Measurements from ENCODE around the gene FADS1.

The FADS1 gene

DNA sequence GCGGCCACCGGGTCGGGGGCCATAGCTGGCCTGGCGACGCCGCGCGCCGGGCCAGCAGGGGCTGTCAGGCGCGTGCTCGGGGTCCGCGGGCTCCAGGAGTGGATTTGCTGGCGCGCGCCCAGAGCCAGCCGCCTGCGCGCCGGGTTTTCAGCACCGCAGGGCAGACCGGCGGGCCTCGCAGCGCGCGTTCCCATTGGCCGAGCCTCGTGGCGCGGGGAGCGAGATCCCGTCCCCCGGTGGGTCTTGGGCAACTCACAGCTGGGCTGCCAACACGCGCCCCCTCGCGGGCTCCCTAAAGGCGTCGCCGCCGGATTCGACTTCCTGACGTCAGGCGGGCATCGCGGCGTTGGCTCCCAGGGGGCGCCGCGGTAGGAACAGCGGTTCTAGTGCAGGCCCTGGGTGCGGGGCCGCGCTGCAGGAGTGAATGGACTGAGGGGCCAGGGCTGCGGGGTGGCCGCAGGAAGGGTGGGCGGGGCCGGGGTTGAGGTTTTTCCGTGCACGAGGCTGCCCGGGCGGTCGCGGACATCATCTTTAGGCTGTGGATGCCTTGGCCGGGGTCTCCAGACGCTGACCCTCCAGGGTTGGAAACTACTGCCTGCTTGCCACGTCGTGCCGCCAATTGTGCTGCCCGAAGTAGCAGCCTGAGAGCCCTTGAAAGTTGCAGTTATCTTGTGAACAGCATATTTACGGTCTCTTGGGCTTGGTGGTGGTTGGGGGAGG is at the start of gene FADS1:
Gene FADS1, minus strand, starts transcription at position 268 of the 720 bp plus-strand sequence. Its CDS starts 74 bp downstream, at position 194.
- peak; percentile 51 to 76 for DNase-seq (ENCODE audit: low read depth in 2 of 2)

DNA sequence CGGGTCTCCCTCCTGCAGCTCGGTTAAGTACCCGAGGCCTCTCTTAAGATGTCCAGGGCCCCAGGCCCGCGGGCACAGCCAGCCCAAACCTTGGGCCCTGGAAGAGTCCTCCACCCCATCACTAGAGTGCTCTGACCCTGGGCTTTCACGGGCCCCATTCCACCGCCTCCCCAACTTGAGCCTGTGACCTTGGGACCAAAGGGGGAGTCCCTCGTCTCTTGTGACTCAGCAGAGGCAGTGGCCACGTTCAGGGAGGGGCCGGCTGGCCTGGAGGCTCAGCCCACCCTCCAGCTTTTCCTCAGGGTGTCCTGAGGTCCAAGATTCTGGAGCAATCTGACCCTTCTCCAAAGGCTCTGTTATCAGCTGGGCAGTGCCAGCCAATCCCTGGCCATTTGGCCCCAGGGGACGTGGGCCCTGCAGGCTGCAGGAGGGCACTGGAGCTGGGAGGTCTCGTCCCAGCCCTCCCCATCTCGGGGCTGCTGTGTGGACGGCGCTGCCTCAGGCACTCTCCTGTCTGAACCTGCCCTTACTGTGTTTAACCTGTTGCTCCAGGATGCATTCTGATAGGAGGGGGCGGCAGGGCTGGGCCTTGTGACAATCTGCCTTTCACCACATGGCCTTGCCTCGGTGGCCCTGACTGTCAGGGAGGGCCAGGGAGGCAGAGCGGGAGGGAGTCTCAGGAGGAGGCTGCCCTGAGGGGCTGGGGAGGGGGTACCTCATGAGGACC is 49.6 kb upstream of the FADS1 start:
- no peak for DNase-seq (ENCODE audit: low read depth in 2 of 2)

DNA sequence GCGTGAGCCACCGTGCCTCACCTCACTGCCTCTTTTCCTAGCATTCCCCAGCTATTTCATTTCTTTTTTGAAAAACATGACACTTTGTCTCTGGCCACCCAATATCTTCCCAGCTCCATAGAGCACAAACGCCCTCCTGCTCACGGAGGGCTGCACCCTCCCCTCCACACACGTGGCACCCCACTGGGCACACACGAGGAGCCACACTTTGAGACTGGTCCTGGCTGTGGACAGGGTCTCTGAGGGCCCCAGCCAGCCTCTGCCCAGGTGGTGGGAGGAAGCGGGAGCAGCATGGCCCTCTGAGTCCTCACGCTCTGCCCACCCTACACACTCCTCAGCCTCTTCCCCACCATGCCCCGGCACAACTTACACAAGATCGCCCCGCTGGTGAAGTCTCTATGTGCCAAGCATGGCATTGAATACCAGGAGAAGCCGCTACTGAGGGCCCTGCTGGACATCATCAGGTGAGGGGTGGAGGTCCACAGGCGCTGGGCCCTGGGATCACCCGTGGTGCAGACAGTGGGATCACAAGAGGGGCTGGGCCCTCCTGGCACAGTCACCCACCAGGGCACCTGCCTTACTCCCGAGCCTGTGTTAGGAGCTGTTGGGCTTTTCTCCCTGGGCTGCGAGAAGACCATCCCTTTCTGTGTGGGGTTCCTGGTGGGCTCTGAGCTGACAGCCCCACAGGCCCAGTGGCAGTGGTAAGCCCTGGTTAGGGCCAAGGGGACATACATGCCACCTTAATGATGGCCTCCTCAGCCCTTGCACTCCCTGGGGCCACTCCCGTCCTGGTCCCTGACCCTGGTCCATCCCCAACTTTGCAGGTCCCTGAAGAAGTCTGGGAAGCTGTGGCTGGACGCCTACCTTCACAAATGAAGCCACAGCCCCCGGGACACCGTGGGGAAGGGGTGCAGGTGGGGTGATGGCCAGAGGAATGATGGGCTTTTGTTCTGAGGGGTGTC is 48.3 kb upstream of the FADS1 start:
- no peak for DNase-seq (ENCODE audit: low read depth in 2 of 2)

DNA sequence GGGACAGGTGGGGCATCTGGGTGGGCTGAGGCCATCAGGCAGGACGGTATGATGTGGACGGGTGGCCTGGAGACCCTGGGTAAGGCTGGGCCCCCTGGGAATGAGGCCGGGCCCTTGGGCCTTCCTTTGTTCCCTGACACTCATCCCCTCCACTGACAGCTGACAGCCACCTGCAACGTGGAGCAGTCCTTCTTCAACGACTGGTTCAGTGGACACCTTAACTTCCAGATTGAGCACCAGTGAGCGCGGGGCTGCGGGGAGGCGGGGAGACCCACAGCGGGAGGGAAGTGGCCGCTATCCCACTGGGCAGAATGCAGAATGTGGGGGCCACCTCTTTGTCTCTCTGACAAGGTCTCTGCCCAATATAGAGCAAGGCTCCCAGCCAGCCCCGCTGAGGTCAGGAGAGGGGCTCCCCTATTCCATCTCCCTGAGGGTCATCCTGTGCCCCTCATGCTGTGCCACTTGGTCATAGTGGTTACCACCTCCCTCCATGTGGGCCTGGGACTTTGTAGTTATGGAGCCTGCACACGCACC is 46.8 kb upstream of the FADS1 start:
- no peak for DNase-seq (ENCODE audit: low read depth in 2 of 2)

DNA sequence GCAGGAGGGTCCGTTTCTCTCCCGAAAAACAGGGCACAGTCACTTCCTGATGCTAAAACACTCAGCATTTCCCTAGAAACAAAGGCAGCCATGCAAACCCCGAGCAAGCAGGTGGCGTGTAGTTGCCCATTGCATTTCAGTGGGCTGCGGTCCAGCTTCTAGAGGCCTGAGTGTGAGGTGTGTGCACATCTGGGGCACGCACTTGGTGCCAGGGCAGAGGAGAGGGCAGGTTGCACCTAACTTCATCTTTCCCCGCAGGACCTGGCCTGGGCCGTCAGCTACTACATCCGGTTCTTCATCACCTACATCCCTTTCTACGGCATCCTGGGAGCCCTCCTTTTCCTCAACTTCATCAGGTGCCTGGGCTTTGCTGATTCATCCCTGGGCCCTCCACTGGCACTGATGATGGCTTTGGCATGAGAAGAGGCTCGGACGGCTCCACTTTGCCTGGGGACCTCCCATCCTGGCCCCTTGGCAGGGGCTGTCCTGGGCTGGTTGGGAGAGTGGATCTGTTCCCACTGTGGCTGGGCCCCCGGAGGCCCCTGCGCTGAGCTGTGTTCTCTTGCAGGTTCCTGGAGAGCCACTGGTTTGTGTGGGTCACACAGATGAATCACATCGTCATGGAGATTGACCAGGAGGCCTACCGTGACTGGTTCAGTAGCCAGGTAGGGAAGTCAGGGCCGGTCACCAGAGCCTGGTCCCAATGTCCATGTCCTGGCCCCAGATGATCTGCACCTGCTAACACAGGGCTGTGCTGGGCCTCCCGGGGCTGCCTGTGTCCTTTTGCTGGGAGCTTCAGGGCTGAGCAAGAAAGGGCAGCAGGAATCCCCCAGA is 46.1 kb upstream of the FADS1 start:
- DNase-seq (ENCODE audit: low read depth in 2 of 2): no peak

DNA sequence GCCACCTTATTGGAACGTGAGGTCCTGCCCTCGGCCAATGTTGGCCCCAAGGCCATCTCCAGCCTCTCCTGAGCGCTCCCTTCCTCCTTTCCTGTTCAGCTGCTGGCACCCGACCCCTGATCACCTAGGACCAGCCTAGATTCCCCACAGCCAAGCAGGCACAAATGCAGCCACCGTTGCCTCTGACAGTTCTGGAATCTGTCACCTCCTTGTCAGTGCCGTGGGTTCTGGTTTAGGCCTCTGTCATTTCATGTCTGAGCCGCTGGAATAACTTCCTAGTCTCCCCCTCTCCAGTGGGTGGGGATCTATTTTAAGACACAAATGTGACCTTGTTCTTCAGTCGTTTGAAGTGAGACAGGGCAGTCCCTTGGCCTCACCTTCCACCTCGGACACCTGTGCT is 44.8 kb upstream of the FADS1 start:
- no peak for DNase-seq (ENCODE audit: low read depth in 2 of 2)

DNA sequence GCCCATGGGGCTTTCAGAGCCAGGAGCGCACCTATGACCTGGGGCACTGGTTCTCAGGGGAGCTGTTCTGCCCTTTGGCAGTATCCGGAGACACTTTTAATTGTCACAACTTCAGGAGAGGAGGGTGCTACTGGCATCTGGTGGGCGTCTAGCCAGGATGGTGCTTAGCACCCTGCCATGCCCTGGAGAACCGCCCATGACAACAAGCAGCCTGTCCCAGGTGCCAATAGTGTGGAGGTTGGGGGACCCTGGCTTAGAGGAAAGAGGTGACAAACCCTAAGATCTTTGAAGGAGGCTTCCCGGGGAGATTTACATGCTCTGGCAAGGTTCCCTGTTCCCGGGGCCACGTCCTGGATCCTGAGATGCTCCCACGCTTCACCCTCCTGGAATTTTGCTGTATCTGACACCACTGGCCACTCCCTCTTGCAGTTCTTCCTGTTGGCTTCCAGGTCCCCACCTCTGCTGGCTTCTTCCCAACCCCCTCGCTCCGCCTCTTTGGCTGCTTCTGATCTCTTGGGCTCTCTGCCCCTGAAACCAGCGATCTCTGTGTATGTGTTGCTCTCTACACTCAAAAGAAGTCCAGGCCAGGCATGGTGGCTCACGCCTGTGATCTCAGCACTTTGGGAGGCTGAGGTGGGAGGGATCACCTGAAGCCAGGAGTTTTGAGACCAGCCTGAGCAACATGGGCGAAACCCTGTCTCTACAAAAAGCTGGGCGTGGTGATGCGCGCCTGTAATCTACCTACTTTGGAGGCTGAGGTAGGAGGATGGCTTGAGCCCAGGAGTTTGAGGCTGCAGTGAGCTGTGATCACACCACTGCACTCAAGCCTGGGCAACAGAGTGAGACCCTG is 43.5 kb upstream of the FADS1 start:
- no peak for DNase-seq (ENCODE audit: low read depth in 2 of 2)

DNA sequence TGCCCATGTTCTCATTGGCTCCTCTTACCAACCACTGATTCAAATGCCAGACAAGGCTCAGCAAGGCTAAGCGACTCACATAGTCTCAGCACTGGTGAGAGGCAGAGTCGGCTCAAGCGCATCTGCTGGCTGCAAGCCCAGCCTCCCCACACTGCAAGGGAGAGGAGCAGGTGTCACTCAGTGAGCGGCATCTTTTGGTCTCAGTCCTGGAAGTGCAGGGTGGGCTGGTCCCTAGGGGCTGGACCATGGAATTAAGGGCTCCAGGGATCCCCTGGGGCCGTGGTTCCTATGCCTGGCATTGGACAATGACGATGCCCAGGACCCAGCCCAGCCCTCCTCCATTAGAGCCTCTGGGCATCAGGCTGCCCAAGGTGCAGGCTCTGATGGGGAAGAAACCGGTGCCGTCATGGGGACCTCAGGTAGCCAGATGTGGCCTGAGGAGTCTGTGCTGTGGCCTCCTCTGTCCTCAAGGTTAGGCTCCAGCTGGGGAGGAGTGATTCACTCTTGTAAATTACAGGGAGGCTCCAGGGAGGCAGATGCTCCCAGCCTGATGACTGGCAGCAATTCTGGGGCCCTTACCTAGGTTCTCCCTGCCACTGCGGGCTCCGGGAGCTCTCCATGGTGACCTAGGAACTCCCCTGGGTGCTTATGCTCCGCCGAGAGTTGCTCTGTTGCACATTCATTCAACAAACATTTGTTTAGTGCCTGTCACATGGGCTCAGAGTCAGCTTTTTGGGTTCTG is 39.3 kb upstream of the FADS1 start:
- no peak for DNase-seq (ENCODE audit: low read depth in 2 of 2)

DNA sequence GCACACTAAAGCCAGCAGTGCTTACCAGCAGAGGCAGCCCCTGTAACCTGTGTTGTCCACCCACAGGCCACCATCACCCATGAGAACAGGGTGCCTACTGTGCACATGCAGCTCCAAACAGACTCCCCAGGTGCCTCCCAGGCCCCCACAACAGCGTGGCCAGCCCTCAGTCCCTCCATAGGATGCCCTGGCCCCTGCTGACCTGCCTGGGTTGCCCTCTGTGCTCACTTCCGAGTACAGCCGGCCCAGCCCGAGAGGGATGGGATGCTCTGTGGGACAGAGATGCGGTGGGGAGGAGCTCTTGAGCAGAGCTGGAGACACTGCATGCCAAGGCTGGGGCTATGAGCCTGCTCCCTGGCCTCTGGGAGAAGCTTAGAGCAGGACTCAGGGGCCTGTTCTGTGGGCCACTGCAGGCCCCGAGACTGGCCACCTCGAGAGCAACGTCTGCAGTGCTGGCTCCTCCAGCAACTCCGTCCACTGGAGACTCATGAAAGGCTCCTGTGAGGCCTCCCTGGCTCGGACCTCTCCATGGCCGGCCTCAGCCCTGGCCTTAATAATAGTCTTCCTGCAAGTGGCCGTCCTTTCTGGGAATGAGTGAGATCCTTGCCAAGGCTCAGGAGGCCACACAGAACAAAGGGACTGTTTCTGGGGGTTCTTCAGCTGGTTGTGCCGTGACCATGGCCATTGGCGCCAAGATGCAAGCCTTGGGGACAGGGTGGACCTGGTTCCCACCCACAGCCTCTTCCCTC is 38.3 kb upstream of the FADS1 start:
- DNase-seq (ENCODE audit: low read depth in 2 of 2): no peak

DNA sequence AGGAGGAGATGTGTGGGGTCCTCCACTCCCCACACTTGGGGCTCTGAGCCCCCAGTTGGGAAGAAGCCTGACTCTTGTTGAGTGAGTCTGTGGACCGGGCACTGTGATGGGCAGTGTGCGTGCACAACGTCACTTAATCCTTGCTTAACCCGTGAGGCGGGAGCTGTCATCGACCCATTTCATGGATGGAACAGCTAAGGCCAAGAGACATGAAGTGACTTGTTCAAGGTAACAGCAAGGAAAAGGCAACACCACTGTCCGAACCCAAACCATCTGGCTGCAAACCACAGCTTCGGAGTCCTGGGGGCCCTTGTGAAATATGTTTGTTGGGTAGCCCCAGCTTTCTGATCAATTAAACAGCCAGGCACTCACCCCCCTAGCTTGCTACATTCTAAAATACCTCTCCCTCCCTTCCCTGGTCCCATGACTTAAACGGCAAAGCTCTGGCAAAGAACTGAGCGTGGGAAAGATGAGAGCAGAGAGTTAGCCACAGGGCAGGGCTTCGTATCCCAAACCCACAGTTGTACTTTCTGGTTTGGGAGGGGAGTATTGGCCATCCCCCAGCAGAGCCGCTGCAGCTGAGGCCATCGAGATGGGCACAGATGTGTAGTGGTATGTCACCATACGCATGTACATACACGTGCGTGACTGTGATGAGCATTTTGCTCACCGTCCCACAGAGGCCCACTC is 37.5 kb upstream of the FADS1 start:
- DNase-seq (ENCODE audit: low read depth in 2 of 2): no peak

DNA sequence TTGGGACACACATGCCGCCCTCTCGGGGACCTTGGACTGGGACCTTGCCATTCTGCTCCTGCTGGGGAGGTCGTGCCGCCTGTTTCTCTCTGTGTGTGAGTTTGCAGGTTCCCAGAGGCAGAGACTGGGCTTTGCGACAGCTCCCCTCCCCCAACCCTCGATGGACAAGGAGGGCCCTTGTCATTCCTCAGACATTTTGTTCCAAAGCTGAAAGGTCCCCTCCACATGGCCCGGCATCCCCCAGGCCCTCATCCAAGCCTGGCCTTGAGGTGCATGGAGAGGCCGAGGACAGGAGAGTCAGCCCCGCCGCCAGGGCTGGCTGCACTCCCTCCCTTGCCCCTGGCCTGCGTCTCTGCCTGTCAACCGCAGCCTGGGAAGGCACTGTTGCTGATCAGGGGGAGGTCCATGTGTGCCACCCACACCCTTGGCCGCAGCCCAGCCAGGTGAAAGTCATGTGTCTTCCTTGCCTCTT is 36.9 kb upstream of the FADS1 start:
- DNase-seq (ENCODE audit: low read depth in 2 of 2): no peak

DNA sequence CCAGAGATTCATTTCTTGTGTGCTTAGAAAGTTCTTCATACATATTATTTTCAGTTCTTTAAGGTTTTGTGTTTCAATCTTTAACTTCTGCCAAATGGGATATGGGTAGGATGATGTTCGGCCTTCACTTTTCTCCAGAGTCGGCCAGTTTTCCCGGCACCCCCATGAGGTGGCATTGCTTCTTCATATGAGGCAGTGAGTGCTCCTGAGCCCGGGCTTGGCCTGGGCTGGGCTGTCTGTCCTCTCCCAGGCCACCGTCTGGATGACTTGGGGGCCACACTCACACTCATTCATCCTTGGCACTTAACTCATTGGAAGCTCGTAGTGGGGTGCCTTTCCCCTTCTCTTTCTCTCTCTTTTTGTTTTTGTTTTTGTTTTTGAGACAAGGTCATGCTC is 35.1 kb upstream of the FADS1 start:
- DNase-seq (ENCODE audit: low read depth in 2 of 2): no peak

DNA sequence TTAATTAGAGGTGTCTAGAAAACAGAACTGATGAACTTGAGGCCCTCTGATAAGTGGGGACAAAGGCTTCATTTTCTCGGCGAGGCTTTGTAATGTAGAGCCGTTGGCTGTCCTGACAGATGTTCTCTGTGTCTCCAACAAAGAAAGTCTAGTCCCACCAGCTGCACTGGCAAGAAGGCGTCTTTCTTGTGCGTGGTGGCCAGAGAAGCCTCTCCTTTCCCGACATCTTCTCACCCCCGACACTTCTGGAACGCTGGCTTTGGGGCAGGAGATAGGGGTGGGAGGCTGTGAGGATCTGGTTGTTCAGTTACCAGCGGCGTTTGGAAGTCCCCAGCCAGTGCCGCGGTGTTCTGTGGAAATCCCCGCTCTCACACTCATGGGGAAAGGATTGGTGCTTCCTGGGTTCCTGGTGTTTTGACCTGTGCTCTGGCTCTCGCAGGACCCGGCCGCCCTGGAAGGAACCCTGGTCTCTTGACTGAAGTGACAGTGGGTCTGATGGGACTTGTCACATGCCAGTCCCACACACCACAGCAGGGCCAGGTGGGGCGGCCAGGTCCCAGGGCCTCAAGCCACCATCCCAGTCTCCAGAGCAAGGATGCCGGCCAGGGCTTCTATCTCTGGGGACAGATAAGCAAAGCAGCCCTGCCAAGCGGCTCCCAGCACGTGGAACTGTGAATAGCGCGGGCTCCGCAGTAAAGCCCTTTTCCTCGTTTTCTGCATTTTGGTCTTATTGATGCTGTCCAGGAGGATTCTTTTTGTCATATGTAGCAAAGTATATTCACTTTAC is 34.5 kb upstream of the FADS1 start:
- no peak for DNase-seq (ENCODE audit: low read depth in 2 of 2)

DNA sequence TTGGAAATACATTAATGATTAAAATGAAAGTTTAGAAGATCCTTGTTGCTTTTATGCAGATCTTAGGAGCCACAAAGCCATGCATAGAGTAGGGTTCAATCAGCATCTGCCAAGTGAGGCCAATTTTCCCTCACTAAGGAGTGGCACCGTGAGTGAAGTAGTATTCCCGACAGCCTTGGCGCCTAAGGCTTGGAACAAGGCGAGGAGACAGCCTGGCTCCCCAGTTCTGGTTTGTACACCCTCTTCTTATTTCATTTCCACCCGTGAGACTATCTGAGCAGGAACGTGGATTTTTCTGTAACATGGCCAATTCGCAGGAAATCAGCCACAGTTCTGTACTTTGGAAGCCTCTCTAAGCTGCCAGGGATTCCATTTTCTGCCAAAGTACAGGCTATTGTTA is 33.9 kb upstream of the FADS1 start:
- DNase-seq (ENCODE audit: low read depth in 2 of 2): no peak

DNA sequence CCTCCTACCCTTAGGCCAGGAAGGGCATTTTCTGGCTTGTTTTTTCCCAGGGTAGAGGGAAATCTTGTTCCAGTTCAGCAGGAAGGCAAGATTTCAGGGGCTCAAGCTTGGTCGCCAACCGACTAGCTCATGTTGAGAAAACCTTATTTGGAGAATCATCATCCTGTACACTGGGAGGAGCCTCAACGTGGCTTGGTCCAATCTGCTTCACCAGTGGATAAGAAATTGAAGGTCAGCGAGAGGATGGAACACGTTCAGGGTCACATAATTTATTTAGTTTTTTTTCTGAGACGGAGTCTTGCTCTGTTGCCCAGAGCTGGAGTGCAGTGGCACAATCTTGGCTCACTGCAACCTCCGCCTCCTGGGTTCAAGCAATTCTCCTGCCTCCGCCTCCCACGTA is 31.8 kb upstream of the FADS1 start:
- no peak for DNase-seq (ENCODE audit: low read depth in 2 of 2)

DNA sequence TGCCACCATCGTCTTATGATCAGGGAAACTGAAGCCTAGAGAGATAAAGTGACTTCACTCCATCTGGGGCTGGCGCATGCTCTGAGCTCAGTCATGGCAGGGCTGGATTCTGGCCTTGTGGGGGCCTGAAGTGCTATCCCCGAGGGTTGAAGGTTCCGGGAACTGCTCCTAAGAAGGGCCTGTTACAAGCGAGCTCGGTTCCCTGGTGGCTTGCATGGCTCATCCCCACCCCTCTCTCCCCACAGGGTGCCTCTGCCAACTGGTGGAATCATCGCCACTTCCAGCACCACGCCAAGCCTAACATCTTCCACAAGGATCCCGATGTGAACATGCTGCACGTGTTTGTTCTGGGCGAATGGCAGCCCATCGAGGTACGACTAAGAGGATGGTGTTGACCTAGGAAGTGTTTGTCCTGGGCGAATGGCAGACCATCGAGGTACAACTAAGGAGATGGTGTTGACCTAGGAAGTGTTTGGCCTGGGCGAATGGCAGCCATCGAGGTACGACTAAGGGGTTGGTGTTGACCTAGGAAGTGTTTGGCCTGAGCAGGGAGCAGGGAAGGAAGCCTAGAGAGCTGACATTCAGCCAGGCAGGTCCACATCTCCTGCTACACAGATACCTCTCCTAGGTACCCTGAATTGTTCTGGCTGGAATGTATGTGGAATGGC is 31.2 kb upstream of the FADS1 start:
- DNase-seq (ENCODE audit: low read depth in 2 of 2): no peak

Data from stimulated activated CD4-positive, alpha-beta T cell treated with anti-CD3 and anti-CD28 coated beads, Interleukin-12 subunit alpha, Interleukin-12 subunit beta, amount 100 ng/mL, for 24 hours (primary cell).